GM19395 (cell line): ENCODE results near the gene RNASE4.

Experiments used
- ATAC-seq: cut with Tn5 transposase; IDR thresholded peaks from one replicate; pipeline ENCODE4 v1.9.1; 2021; ENCODE audit warnings: mild to moderate bottlenecking, moderate library complexity; ENCODE audit not compliant: unreplicated experiment

RNASE4 gene

DNA sequence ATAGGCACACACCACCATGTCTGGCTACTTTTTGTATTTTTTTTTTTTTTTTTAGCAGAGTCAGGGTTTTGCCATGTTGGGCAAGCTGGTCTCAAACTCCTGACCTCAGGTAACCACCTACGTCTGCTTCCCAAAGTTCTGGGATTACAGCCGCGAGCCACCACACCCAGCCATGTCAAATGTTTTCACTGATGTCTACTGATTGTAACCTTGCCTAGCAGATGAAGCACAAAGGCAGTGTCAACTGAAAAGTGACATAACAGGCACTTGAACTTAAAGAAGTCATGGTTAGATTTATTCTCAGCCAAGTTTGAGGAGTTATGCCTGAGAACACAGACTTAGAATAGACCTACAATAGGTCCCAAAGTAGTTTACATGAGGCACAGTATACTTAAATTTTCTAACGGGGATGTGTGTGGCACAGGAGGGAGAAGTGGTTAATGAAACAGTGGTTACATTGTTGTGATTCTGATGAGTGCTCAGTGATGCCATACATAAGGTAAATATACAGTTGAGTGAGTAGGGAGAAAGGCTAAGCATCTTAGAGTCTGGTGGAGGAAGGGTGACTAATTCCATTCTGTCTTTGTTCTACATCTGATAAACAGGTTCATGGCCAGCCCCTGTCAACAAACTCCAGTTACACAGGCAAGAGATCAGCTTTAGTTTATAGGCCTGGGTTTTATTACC, 12.6 kb upstream of the RNASE4 start:
- ATAC-seq: no peak

DNA sequence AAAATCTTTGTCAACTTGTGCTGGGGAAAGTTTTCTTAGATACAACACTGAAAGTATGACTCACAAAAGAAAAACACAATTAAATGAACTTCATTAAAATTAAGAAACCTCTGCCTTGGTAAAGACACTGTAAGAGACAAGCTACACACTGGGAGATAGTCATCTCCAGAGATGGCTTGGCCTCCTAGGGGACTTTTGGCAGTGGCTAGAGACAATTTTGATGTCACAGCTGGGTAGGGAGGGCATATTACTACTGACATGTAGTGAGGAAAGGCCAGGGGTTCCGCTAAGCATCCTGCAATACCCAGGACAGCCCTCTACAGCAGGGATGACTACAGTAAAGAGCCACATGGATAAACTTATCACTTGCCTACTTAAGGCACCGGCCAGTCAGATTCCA, 8.7 kb upstream of the RNASE4 start:
- no peak for ATAC-seq

GRCh38 chr14:20676072-20676471, 8.3 kb upstream of the RNASE4 start:
- no peak for ATAC-seq

GRCh38 chr14:20679907-20680306, 4.5 kb upstream of the RNASE4 start:
- ATAC-seq: no peak

GRCh38 chr14:20680363-20680762, 4.0 kb upstream of the RNASE4 start:
- no peak for ATAC-seq

DNA sequence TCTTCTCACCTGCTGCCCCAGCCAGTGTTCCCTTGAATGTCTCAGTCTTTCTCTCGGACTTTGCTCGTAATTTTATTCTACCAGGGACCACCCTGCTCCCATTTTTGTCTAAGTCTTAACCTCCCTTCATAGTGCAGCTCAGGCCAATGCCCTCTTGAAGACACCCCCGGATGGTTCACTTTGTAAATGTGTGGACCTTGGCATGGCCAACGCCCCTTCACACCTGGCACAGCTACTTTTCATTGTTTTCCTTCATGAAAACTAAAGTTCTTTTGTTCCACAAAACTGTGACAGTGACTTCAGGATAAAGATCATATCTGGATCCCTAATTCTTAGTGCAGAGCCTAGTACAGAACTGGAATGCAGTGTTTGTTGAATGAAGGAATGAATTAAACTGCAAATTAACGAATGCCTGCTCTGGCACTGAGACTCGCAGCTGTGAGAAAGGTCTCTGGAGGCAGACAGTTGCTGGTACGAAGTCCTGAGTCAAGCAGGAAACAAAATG, 3.5 kb upstream of the RNASE4 start:
- peak; percentile 35 for ATAC-seq

DNA sequence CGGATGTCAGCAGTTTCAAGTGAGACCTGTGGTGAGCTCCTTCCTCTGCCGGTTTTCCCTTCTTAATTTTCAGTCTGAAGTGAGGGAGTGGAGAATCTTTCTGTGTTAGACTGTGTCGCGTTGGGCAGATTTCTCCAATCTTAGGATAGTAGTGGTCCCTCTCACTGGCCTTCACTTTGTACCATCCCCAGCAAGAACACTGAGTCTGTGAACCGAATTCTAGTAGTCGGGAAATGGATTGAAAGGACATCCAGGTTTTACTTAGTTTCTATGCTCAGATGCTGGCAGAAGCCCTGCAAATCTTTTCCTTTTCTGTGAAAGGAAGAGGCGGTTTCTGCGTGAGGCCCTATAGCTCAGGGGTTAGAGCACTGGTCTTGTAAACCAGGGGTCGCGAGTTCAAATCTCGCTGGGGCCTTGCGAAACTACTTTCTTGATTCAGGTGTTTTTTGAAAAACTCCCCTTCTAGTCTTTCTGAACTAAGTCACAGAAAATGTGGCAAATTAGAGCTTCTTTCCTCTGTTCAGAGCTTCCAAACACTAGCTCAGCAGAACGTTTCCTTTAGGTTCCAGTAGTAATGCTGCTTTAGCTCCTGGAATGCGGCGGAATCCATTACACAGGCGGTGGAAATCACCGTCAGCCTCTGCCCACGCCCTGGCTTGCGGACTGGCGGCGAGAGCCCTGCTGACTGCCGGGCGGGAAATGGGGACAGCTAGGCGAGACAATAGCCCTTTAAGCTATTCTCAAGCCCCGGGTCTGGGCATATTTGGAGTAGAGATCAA, 2.8 kb upstream of the RNASE4 start:
- ATAC-seq: peak; percentile 28

- ATAC-seq: no peak
These were observed 2.3 kb upstream of the RNASE4 start for GRCh38 chr14:20682127-20682434.

DNA sequence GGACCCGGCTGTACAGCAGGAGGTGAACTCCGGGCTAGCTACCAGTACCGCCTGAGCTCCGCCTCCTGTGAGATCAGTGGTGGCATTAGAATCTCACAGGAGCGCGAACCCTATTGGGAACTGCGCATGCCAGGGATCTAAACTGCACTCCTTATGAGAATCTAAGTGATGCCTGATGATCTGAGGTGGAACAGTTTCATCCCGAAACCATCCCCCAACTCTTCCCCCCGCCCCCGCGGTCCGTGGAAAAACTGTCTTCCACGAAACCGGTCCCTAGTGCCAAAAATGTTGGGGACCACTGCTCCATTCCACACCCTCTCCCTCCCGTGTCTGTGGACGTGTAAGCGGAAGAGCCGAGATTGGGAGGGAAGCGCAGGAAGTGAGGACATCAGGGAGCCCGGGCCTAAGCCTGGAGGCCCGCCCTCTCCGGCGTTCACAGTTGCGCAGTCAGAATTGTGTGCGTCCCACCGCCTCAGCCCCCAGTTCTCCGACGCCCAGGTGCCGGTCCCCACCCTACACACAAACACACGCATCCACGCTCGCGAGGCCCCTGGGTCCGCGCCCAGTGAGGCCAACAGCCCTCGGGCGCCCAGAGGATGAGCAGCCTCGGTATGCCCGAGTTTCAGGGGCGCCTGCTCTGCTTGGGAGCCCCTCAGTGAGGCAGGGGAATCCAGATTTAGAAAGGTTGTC, 1.8 kb upstream of the RNASE4 start:
- peak; percentile 48 for ATAC-seq

DNA sequence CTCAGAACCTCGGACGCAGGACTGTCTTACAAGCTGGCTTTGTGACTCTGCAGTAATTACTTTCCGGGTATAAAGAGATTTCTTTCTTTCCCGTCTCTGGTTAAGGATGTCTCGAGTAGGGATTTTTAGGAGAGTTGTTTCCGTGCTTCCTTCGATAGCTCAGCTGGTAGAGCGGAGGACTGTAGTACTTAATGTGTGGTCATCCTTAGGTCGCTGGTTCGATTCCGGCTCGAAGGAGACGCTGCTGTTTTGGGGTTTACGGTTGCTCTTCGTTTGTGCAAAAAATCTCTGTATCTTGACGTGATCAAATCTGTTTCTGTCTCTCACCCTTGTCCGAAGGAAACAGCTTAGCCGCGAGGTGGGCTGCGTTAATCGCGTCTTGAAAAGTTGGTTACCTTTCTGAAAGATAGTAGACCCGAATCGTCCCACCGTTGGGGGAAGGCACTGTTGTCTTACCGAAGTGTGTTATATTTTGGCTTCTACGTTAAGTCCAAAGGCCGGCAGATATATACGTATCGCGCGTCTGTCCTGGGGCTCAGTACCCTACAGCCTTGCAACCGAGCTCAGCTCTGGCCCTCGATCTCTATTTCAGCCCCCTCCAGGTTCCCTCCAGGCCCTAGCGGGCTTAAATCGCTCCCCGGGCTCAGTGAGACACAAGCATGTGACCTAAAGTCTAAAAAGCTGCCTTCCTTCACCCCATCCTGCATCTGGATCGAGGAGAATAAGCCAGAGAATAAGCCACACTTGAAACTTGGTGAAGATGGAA, 1.1 kb upstream of the RNASE4 start:
- peak; percentile 32 for ATAC-seq

GRCh38 chr14:20684662-20685456, 499 bp downstream of the RNASE4 start:
- ATAC-seq: no peak

GRCh38 chr14:20686386-20687143, 2.2 kb downstream of the RNASE4 start:
- no peak for ATAC-seq

DNA sequence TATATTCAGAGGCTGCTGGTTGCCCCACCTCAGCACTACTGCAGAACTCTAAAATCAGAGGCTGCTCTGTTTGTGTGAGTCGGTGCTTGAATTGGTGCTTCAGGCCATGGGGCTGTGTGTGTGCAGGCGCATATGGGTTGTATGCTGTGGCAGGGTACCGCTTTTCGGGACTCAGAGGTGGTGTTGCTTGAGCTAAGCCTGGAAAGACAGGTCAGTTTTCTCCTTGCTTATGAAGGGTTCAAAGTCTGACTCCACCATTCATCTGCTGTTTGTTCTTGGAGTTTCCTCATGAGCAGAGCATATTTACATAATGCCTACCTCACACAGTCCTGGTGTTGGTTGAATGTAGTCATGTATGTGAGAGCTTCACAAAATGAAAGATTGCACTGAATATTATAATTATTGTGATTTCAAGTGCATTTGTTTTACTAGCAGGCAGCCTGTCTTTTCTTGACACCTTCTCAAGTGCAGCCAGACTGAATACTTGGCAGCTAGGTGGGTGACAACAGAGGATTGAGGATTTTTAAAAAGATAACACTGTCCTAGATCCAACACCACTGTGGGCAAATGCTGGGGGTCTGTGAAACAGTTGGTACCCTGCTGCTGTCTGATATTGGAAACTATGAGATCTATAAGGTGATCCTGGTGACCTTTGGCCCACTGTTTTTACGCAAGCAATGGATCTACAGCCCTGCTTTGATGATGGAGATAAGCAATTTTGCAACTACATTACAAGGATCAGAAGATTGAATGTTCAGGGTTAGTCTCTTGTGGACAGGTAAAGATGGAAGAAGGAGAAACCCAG, 3.2 kb downstream of the RNASE4 start:
- ATAC-seq: no peak

GRCh38 chr14:20688167-20688839, 3.9 kb downstream of the RNASE4 start, which contains the start of gene ANG:
Gene ANG, plus strand, starts transcription at chr14:20688764. Its CDS starts 4,801 bp downstream, at chr14:20693565.
- ATAC-seq: no peak

DNA sequence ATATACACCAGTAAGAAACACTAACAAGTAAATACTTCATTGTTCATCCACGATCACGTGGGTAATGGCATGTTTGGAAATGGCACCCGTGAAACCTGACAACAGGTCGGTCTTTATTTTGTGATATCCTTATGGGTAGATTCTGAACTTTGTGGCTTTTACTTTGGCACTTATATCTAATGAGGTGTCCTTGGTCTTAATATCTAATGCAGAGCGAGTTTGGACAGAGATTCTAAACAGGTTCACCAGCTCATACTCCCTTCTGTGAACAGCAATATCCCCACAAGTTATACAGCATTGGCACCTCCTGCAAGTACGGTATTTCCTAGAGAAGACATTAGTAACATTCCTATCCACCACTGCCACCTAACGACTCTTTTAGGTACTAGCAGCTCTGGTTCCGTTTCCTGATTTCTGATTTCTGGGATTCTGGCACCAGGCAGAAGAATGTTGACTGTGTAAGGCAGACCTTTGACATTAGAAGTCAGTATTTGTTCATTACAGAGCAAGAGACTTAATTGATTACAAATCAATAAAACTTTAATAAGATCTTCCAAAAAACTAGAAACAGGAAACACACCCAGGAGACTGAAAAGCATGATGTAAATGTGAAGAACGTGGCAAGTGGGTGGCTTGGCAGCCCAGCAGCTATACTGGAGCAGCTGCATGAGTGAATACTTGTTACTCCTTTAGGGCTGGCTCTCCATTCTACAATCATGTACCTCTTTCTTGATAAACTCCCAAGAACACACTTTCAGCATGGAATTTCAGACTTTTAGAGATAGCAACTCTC, 6.7 kb downstream of the RNASE4 start:
- ATAC-seq: peak; percentile 75

GRCh38 chr14:20692116-20692751, 7.9 kb downstream of the RNASE4 start:
- ATAC-seq: no peak

- no peak for ATAC-seq
These were observed 12.4 kb downstream of the RNASE4 start for GRCh38 chr14:20696764-20697163.
